ENCODE data around the gene MRPL48. TPM values are rescaled to one million over a fixed set of nuclear protein-coding genes. Genes with fewer than 3 reads are reported as not detected.

Gene MRPL48
- total RNA-seq, 1 experiment from 2014 or later: 38.7 TPM

- TF ChIP-seq JAZF1 (CRISPR knock-in tag; IDR thresholded peaks at IDR 0.05): no peak
- peak; percentile 86 for TF ChIP-seq SP1 (CRISPR knock-in tag; conservative IDR thresholded peaks at IDR 0.05)
- TF ChIP-seq FOXP1 (CRISPR knock-in tag; IDR thresholded peaks at IDR 0.05; ENCODE audit: borderline replicate concordance): peak; percentile 66; the same call in 1 of the 2 replicates
- peak; percentile 56 for TF ChIP-seq FOXP4 (CRISPR knock-in tag; IDR thresholded peaks at IDR 0.05)
- TF ChIP-seq TEAD1 (CRISPR knock-in tag; IDR thresholded peaks at IDR 0.05): peak; percentile 35; the same call in 1 of the 2 replicates
- TF ChIP-seq MXD4 (CRISPR knock-in tag; IDR thresholded peaks at IDR 0.05; ENCODE audit: borderline replicate concordance): no peak
- no peak for TF ChIP-seq NR3C1 (CRISPR knock-in tag; conservative IDR thresholded peaks at IDR 0.05; ENCODE audit: low read depth)
- TF ChIP-seq ATF6 (CRISPR knock-in tag; IDR thresholded peaks at IDR 0.05): no peak
- no peak for TF ChIP-seq STAT6 (CRISPR knock-in tag; conservative IDR thresholded peaks at IDR 0.05; ENCODE audit: low read depth)
- peak; percentile 40; the same call in 1 of the 2 replicates for TF ChIP-seq GABPB1 (CRISPR knock-in tag; IDR thresholded peaks at IDR 0.05)
- peak; percentile 44; the same call in 1 of the 2 replicates for TF ChIP-seq IRF1 (CRISPR knock-in tag; IDR thresholded peaks at IDR 0.05)
- TF ChIP-seq ZBTB43 (CRISPR knock-in tag; IDR thresholded peaks at IDR 0.05): no peak
- TF ChIP-seq MAX (CRISPR knock-in tag; IDR thresholded peaks at IDR 0.05): peak; percentile 39; the same call in 1 of the 2 replicates
- TF ChIP-seq ZNF263 (CRISPR knock-in tag; IDR thresholded peaks at IDR 0.05; ENCODE audit: low read depth): no peak
- TF ChIP-seq CBFB (CRISPR knock-in tag; IDR thresholded peaks at IDR 0.05; ENCODE audit: low read depth): peak; percentile 71; the same call in 1 of the 2 replicates
- no peak for TF ChIP-seq NFATC4 (CRISPR knock-in tag; IDR thresholded peaks at IDR 0.05)
- no peak for TF ChIP-seq MLX (CRISPR knock-in tag; IDR thresholded peaks at IDR 0.05)
- peak; percentile 78 for TF ChIP-seq NFYB (CRISPR knock-in tag; conservative IDR thresholded peaks at IDR 0.05; ENCODE audit: low read depth)
- TF ChIP-seq ARID4B (CRISPR knock-in tag; IDR thresholded peaks at IDR 0.05; ENCODE audit: borderline replicate concordance): 0 out of 2 replicates have a peak, but pooled peaks have one; percentile 52
These were observed 26.8 kb upstream of the MRPL48 start, which contains the start of gene RAB6A (continued) for GRCh38 chr11:73760679-73761402.
